GM21390 (cell line): ENCODE data around the gene SUOX.
"Not testable (repeated sequence)": the region's sequence is repeated elsewhere in the genome, so short reads cannot be mapped to it uniquely, and the experiment has no call there.

Experiments used
- ATAC-seq: cut with Tn5 transposase; IDR thresholded peaks from one replicate; pipeline ENCODE4 v1.9.1; 2021; ENCODE audit not compliant: unreplicated experiment

SUOX gene

GRCh38 chr12:55982319-55982936 is 14.6 kb upstream of the SUOX start:
- peak; percentile 77 for ATAC-seq

DNA sequence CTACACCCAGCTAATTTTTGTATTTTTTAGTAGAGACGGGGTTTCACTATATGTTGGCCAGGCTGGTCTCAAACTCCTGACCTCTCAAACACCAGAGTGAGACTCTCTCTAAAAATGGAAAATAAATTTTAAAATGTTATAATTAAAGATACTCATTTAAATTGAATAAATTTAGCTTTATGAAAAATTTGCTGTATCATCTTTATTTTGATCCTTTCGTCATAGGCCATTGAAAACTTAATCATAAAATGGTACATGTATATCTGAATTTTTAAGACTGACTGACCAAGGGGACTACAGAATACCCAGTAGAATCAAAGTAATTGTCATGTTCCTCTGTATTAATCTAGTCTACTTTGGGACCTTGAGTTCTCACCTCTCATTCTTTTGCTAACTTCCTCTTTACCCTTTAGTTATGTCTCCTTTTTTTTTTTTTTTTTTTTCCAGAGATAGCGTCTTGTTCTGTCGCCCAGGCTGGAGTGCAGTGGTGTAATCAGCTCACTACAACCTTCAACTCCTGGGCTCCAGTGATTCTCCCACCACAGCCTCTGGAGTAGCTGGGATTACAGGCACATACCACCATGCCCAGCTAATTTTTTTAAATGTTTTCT is 13.7 kb upstream of the SUOX start:
- no peak for ATAC-seq

DNA sequence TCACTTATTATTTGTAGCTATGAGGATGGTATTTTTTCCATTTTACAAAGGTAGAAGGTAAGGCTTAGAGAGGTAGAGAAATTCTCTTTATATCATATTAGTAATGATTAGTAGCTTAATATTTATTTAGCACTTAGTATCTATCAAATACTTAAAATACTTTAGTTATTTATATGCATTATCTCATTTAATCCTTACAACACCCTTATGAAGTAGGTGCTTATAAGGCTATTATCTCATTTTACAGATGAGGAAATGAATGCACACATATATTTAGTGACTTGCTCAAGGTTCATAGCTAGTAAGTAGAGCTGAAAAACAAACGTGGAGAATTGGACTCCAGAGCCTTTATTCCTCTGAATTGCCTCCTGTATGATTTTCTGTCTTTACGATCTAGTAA is 12.2 kb upstream of the SUOX start:
- ATAC-seq: no peak

GRCh38 chr12:55985341-55985740 is 11.7 kb upstream of the SUOX start:
- no peak for ATAC-seq

DNA sequence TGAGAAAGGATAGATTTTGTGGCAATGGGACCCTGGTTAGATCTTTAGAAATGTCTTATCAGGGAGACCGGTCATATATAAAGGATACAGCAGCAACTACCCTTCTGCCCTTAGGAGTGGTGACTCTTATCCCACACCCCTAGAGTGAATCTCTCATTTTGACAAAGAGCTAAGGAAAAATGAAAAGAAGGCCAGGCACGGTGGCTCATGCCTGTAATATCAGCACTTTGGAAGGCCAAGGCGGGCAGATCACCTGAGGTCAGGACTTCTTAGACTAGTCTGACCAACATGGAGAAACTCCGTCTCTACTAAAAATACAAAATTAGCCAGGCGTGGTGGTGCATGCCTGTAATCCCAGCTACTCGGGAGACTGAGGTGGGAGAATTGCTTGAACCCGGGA is 11.1 kb upstream of the SUOX start:
- not testable (repeated sequence) for ATAC-seq

GRCh38 chr12:55991110-55991509 is 6.0 kb upstream of the SUOX start:
- ATAC-seq: no peak

DNA sequence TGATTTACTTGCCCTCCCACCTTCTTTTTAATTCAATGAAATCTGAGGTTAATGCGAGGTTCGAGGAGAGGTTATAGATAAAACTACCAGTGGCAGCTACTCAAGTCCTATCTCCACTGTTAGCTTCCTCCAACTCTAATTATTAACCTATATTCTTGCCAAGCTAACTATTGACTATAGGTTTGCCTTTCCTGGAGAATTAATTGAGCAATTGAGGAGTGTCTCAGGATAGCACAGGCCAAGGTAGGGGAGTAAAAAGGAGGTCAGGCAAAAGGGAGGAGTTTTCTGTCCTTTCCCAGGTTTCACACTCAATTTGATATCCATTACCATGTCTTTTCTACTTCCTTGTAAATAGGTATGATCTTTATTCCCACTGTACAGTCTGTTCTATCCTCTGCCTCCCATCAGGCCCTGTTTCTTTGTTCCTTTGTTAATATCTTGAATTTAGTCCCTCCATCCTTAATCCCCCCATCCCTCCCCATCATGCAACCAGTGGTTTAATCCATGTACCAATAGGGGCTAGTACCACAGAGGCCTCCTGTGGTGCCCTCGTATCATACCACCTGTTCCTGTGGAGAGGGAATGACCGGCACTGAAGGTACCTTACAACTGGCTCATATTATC is 3.7 kb upstream of the SUOX start:
- no peak for ATAC-seq

DNA sequence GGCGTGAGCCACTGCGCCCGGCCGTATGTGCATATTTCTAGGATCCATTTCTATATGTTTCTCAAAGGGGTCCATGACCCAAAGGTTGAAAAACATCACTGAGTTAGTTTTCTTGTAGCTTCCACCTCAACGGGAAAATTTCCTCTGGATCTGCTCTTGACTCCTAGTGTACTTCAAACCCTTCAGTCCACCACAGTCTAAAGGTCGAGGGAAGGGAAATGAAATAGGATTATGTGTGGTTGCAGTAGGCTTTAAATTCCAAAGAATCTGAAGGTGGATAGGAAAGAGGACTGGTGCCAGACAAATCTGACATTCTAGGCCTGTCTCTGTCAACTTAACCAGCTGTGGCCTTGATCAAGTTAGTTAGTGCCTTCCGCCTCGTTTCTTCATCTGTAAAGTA is 1.7 kb upstream of the SUOX start:
- no peak for ATAC-seq

- no peak for ATAC-seq
Measured at GRCh38 chr12:55996201-55996714, 818 bp upstream of the SUOX start.

GRCh38 chr12:55997535-55997859 is 421 bp downstream of the SUOX start:
- ATAC-seq: no peak

GRCh38 chr12:55999522-55999921 is 2.4 kb downstream of the SUOX start:
- not testable (repeated sequence) for ATAC-seq

- not testable (repeated sequence) for ATAC-seq
Measured at GRCh38 chr12:55999999-56000540, 3.0 kb downstream of the SUOX start.

- no peak for ATAC-seq
Measured at GRCh38 chr12:56001487-56002100, 4.5 kb downstream of the SUOX start.

GRCh38 chr12:56003376-56003775 is 6.3 kb downstream of the SUOX start:
- not testable (repeated sequence) for ATAC-seq

- no peak for ATAC-seq
Measured at GRCh38 chr12:56004211-56004610, 7.1 kb downstream of the SUOX start.

GRCh38 chr12:56007564-56008559 is 10.8 kb downstream of the SUOX start:
- ATAC-seq: peak; percentile 36

GRCh38 chr12:56010111-56010570 is 13.1 kb downstream of the SUOX start:
- no peak for ATAC-seq

DNA sequence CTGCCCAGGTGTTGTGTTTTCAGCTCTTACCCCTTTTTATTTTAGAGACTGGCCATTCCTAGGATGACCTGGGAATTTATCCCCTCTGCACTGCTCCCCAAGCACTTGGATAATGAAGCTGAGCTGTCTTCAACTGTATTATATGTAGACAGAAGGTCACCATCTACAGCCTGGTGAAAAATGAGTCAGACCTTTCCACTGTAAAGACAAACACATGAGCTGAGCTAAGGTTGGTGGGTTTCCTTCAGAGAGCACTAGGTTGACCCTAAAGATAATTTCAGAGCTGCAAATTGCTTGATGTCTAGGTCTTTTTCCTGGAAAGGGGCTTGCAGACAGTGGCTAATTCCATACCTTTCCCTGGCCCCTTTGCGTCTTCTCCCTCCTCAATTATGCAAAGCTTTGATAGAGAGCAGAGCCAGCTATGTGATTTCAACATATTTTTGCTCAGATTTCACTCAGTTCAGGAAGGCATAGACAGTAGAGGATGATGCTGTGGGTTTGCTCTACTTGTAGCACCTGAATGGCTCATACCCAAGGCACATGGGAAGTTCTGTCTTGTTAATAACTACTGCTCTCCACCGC is 14.5 kb downstream of the SUOX start:
- ATAC-seq: no peak

GRCh38 chr12:56013482-56013881 is 16.4 kb downstream of the SUOX start:
- ATAC-seq: no peak

DNA sequence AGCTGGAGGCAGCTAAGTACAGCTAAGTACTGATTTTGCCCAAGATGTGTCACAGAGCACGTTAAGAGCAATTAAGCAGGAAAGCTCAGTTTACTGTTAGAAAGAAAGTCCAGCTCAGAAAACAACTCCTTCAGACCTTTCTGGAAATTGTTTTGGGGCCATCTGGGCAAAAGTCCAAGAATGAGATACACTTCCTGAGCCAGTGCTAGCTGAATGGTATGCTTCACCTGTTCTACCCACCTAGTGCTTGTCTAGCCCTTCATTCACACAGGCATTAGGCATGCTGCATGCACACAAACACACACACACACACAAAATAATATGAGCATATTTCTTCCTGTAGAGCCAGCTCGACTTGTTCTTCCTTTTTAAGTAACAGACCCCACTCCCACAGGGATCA is 17.1 kb downstream of the SUOX start:
- no peak for ATAC-seq
